ENCODE measurements around the gene ARMC8.

Gene ARMC8

GRCh38 chr3:138284079-138284478 lies 97.0 kb downstream of the ARMC8 start:
- H3K9ac ChIP-seq (ENCODE audit: low read length), result no peak overlapping the region
- no peak overlapping the region for H2AFZ ChIP-seq (ENCODE audit: insufficient read depth, low read length, poor library complexity)
- H3K4me1 ChIP-seq (ENCODE audit: control insufficient read depth in 1 of 2, insufficient read depth in 2 of 2, low read length in 2 of 2), result peaks cover 6 to 7% of the 10 kb centered on the region in 2 experiments
- no peaks in the 10 kb centered on the region for H3K79me2 ChIP-seq (ENCODE audit: control insufficient read depth, insufficient read depth, low read length, poor library complexity)
- no peak overlapping the region for H3K4ac ChIP-seq (ENCODE audit: low read depth, low read length)
- H3K27me3 ChIP-seq (ENCODE audit: insufficient read depth, low read length), result no peaks in the 10 kb centered on the region
- H3K4me3 ChIP-seq (ENCODE audit: low read depth, low read length), result no peak overlapping the region
- H3K27ac ChIP-seq (ENCODE audit: low read depth, low read length), result no peak overlapping the region
- H2BK5ac ChIP-seq (ENCODE audit: low read depth, low read length, poor library complexity), result no peak overlapping the region
- no peaks in the 10 kb centered on the region for H3K9me3 ChIP-seq (ENCODE audit: insufficient read depth, low read depth, low read length)
- H2BK120ac ChIP-seq (ENCODE audit: insufficient read depth, low read length, poor library complexity), result no peak overlapping the region
- H3K14ac ChIP-seq (ENCODE audit: low read length), result no peak overlapping the region
- no peak overlapping the region for H2AK5ac ChIP-seq (ENCODE audit: low read length)
- H3K18ac ChIP-seq (ENCODE audit: low read length), result no peak overlapping the region
- H3K23ac ChIP-seq (ENCODE audit: low read length), result no peak overlapping the region
- H4K12ac ChIP-seq (ENCODE audit: low read depth, low read length), result no peak overlapping the region
- H4K91ac ChIP-seq (ENCODE audit: low read depth, low read length), result no peak overlapping the region
- no CpG with 5 or more reads among the region's 1 CpG for WGBS (ENCODE audit: extremely low coverage, insufficient coverage, insufficient read length)
- H3K36me3 ChIP-seq (ENCODE audit: control insufficient read depth in 1 of 2, insufficient read depth in 2 of 2, low read length in 2 of 2), result peaks cover 3 to 13% of the 10 kb centered on the region in 2 experiments
- no peaks in the 10 kb centered on the region for H3K79me1 ChIP-seq (ENCODE audit: low read length)
- peak in 1 of 2 donors; percentile 9 for DNase-seq
- H3K4me2 ChIP-seq (ENCODE audit: low read length), result no peak overlapping the region
- no peak overlapping the region for H4K8ac ChIP-seq (ENCODE audit: low read depth, low read length)
- H2BK12ac ChIP-seq (ENCODE audit: low read length), result no peak overlapping the region

GRCh38 chr3:138284957-138285477 lies 97.9 kb downstream of the ARMC8 start:
- Histone ChIP-seq H3K4me1 (ENCODE audit: control insufficient read depth in 1 of 2, insufficient read depth in 2 of 2, low read length in 2 of 2) (peaks cover 6 to 7% of the 10 kb centered on the region in 2 experiments), H3K4me3 (ENCODE audit: low read depth, low read length) (no peak overlapping the region), H2BK120ac (ENCODE audit: insufficient read depth, low read length, poor library complexity) (no peak overlapping the region), H3K79me1 (ENCODE audit: low read length) (no peaks in the 10 kb centered on the region), H4K12ac (ENCODE audit: low read depth, low read length) (no peak overlapping the region), H3K27ac (ENCODE audit: low read depth, low read length) (no peak overlapping the region), H3K79me2 (ENCODE audit: control insufficient read depth, insufficient read depth, low read length, poor library complexity) (no peaks in the 10 kb centered on the region), H3K23ac (ENCODE audit: low read length) (no peak overlapping the region), H2BK12ac (ENCODE audit: low read length) (no peak overlapping the region), H3K4ac (ENCODE audit: low read depth, low read length) (no peak overlapping the region), H3K18ac (ENCODE audit: low read length) (no peak overlapping the region), H4K8ac (ENCODE audit: low read depth, low read length) (no peak overlapping the region), H2AK5ac (ENCODE audit: low read length) (no peak overlapping the region), H3K36me3 (ENCODE audit: control insufficient read depth in 1 of 2, insufficient read depth in 2 of 2, low read length in 2 of 2) (peaks cover 6 to 19% of the 10 kb centered on the region in 2 experiments), H3K14ac (ENCODE audit: low read length) (no peak overlapping the region), H3K27me3 (ENCODE audit: insufficient read depth, low read length) (no peaks in the 10 kb centered on the region), H2BK5ac (ENCODE audit: low read depth, low read length, poor library complexity) (no peak overlapping the region), H3K4me2 (ENCODE audit: low read length) (no peak overlapping the region), H3K9me3 (ENCODE audit: insufficient read depth, low read depth, low read length) (no peaks in the 10 kb centered on the region), H3K9ac (ENCODE audit: low read length) (no peak overlapping the region), H2AFZ (ENCODE audit: insufficient read depth, low read length, poor library complexity) (no peak overlapping the region), H4K91ac (ENCODE audit: low read depth, low read length) (no peak overlapping the region)
- no CpG with 5 or more reads among the region's 2 CpGs for WGBS (ENCODE audit: extremely low coverage, insufficient coverage, insufficient read length)
- no peak for DNase-seq

- H3K4ac ChIP-seq (ENCODE audit: low read depth, low read length), result no peak overlapping the region
- H3K4me2 ChIP-seq (ENCODE audit: low read length), result no peak overlapping the region
- no peak overlapping the region for H4K91ac ChIP-seq (ENCODE audit: low read depth, low read length)
- DNase-seq, result no peak
- no peaks in the 10 kb centered on the region for H3K79me2 ChIP-seq (ENCODE audit: control insufficient read depth, insufficient read depth, low read length, poor library complexity)
- H3K27ac ChIP-seq (ENCODE audit: low read depth, low read length), result no peak overlapping the region
- H4K8ac ChIP-seq (ENCODE audit: low read depth, low read length), result no peak overlapping the region
- H3K9me3 ChIP-seq (ENCODE audit: insufficient read depth, low read depth, low read length), result no peaks in the 10 kb centered on the region
- no peak overlapping the region for H2BK5ac ChIP-seq (ENCODE audit: low read depth, low read length, poor library complexity)
- no peak overlapping the region for H2BK12ac ChIP-seq (ENCODE audit: low read length)
- H2AK5ac ChIP-seq (ENCODE audit: low read length), result no peak overlapping the region
- no peaks in the 10 kb centered on the region for H3K4me1 ChIP-seq (ENCODE audit: control insufficient read depth in 1 of 2, insufficient read depth in 2 of 2, low read length in 2 of 2)
- no peak overlapping the region for H3K14ac ChIP-seq (ENCODE audit: low read length)
- H3K18ac ChIP-seq (ENCODE audit: low read length), result no peak overlapping the region
- no peak overlapping the region for H2BK120ac ChIP-seq (ENCODE audit: insufficient read depth, low read length, poor library complexity)
- H2AFZ ChIP-seq (ENCODE audit: insufficient read depth, low read length, poor library complexity), result no peak overlapping the region
- no peaks in the 10 kb centered on the region for H3K79me1 ChIP-seq (ENCODE audit: low read length)
- H3K27me3 ChIP-seq (ENCODE audit: insufficient read depth, low read length), result no peaks in the 10 kb centered on the region
- no peak overlapping the region for H3K4me3 ChIP-seq (ENCODE audit: low read depth, low read length)
- H3K36me3 ChIP-seq (ENCODE audit: control insufficient read depth in 1 of 2, insufficient read depth in 2 of 2, low read length in 2 of 2), result peaks cover 10 to 37% of the 10 kb centered on the region in 2 experiments
- WGBS (ENCODE audit: extremely low coverage, insufficient coverage, insufficient read length), result no CpG with 5 or more reads among the region's 2 CpGs
- no peak overlapping the region for H3K23ac ChIP-seq (ENCODE audit: low read length)
- no peak overlapping the region for H4K12ac ChIP-seq (ENCODE audit: low read depth, low read length)
- H3K9ac ChIP-seq (ENCODE audit: low read length), result peak overlapping the region; percentile 38
Observed at GRCh38 chr3:138289260-138289659, 102.2 kb downstream of the ARMC8 start.

- H3K79me1 ChIP-seq (ENCODE audit: low read length), result no peaks in the 10 kb centered on the region
- H2BK120ac ChIP-seq (ENCODE audit: insufficient read depth, low read length, poor library complexity), result no peak overlapping the region
- H3K18ac ChIP-seq (ENCODE audit: low read length), result no peak overlapping the region
- no peak overlapping the region for H4K91ac ChIP-seq (ENCODE audit: low read depth, low read length)
- H3K36me3 ChIP-seq (ENCODE audit: control insufficient read depth in 1 of 2, insufficient read depth in 2 of 2, low read length in 2 of 2), result peaks cover 8 to 35% of the 10 kb centered on the region in 2 experiments
- H2BK5ac ChIP-seq (ENCODE audit: low read depth, low read length, poor library complexity), result no peak overlapping the region
- H3K4me1 ChIP-seq (ENCODE audit: control insufficient read depth in 1 of 2, insufficient read depth in 2 of 2, low read length in 2 of 2), result no peaks in the 10 kb centered on the region
- no peaks in the 10 kb centered on the region for H3K9me3 ChIP-seq (ENCODE audit: insufficient read depth, low read depth, low read length)
- no peak overlapping the region for H4K8ac ChIP-seq (ENCODE audit: low read depth, low read length)
- H3K27me3 ChIP-seq (ENCODE audit: insufficient read depth, low read length), result no peaks in the 10 kb centered on the region
- H3K79me2 ChIP-seq (ENCODE audit: control insufficient read depth, insufficient read depth, low read length, poor library complexity), result no peaks in the 10 kb centered on the region
- H4K12ac ChIP-seq (ENCODE audit: low read depth, low read length), result no peak overlapping the region
- WGBS (ENCODE audit: extremely low coverage, insufficient coverage, insufficient read length), result no CpG with 5 or more reads among the region's 3 CpGs
- H3K23ac ChIP-seq (ENCODE audit: low read length), result no peak overlapping the region
- no peak overlapping the region for H3K4ac ChIP-seq (ENCODE audit: low read depth, low read length)
- DNase-seq, result no peak
- H2AFZ ChIP-seq (ENCODE audit: insufficient read depth, low read length, poor library complexity), result no peak overlapping the region
- no peak overlapping the region for H3K4me3 ChIP-seq (ENCODE audit: low read depth, low read length)
- no peak overlapping the region for H3K4me2 ChIP-seq (ENCODE audit: low read length)
- no peak overlapping the region for H2BK12ac ChIP-seq (ENCODE audit: low read length)
- H3K14ac ChIP-seq (ENCODE audit: low read length), result no peak overlapping the region
- H2AK5ac ChIP-seq (ENCODE audit: low read length), result no peak overlapping the region
- no peak overlapping the region for H3K27ac ChIP-seq (ENCODE audit: low read depth, low read length)
- H3K9ac ChIP-seq (ENCODE audit: low read length), result no peak overlapping the region
Observed at GRCh38 chr3:138289701-138290100, 102.6 kb downstream of the ARMC8 start.

Measured in trophoblast cell (in vitro differentiated cells and primary cell).